Measurements from ENCODE around the gene PGA4. TPM values are rescaled to one million over a fixed set of nuclear protein-coding genes. Genes with fewer than 3 reads are reported as not detected.

PGA4 gene
- total and polyA plus RNA-seq, 4 donors, result 0.33 to 4.5 (median 1.8) TPM; not detected in 1

- H3K36me3 ChIP-seq (ENCODE audit: control insufficient read depth in 4 of 4, insufficient read depth in 3 of 4, low read depth in 1 of 4, low read length in 3 of 4), result no peaks in the 10 kb centered on the region
- H3K9ac ChIP-seq (ENCODE audit: low read depth in 1 of 2, low read length in 2 of 2), result no peak overlapping the region
- no peaks in the 10 kb centered on the region for H3K9me3 ChIP-seq (ENCODE audit: control insufficient read depth in 4 of 4, low read length in 3 of 4)
- H3K27me3 ChIP-seq (ENCODE audit: control insufficient read depth in 4 of 4, insufficient read depth in 4 of 4, low read length in 3 of 4), result no peaks in the 10 kb centered on the region
- 93% methylated on average over 9 of the region's 9 CpGs for WGBS
- no peak for TF ChIP-seq NR2F2 (IDR thresholded peaks at IDR 0.05)
- TF ChIP-seq, protein P1, sequence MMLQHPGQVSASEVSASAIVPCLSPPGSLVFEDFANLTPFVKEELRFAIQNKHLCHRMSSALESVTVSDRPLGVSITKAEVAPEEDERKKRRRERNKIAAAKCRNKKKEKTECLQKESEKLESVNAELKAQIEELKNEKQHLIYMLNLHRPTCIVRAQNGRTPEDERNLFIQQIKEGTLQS (IDR thresholded peaks at IDR 0.05), result no peak
- no peak for TF ChIP-seq YY1 (IDR thresholded peaks at IDR 0.05)
- TF ChIP-seq FOXA2 (IDR thresholded peaks at IDR 0.05), result no peak
- no peak for TF ChIP-seq CTCF (IDR thresholded peaks at IDR 0.05; ENCODE audit: low read depth, low read length, missing input control)
- TF ChIP-seq FOXA1 (IDR thresholded peaks at IDR 0.05), result no peak
- no peak for TF ChIP-seq RAD21 (IDR thresholded peaks at IDR 0.05)
- no peak for TF ChIP-seq RXRA (IDR thresholded peaks at IDR 0.05)
- no peak for TF ChIP-seq GABPA (IDR thresholded peaks at IDR 0.05 in 1 of 2, conservative IDR thresholded peaks at IDR 0.05 in 1 of 2)
- no peak for TF ChIP-seq TAF1 (conservative IDR thresholded peaks at IDR 0.05)
- no peak for TF ChIP-seq MAX (IDR thresholded peaks at IDR 0.05)
- TF ChIP-seq HNF4G (IDR thresholded peaks at IDR 0.05), result no peak
- TF ChIP-seq SP1 (IDR thresholded peaks at IDR 0.05), result no peak
- TF ChIP-seq EGR1 (IDR thresholded peaks at IDR 0.05; ENCODE audit: low read depth in 2 of 2), result no peak
- TF ChIP-seq ZBTB33 (IDR thresholded peaks at IDR 0.05), result no peak
- no peak for TF ChIP-seq JUND (IDR thresholded peaks at IDR 0.05)
- no peak overlapping the region for H3K4me3 ChIP-seq (ENCODE audit: low read depth in 1 of 3, low read length in 3 of 3)
- no peaks in the 10 kb centered on the region for H3K4me1 ChIP-seq (ENCODE audit: control insufficient read depth in 4 of 4, insufficient read depth in 4 of 4, low read length in 3 of 4)
- H3K27ac ChIP-seq (ENCODE audit: low read depth in 1 of 2, low read length in 2 of 2), result no peak overlapping the region
- DNase-seq (ENCODE audit: low spot score), result no peak
These were observed 36.4 kb downstream of the PGA4 start for GRCh38 chr11:61258546-61258945.

- Histone ChIP-seq H3K9ac (ENCODE audit: low read depth in 1 of 2, low read length in 2 of 2) (no peak overlapping the region), H3K4me1 (ENCODE audit: control insufficient read depth in 4 of 4, insufficient read depth in 4 of 4, low read length in 3 of 4) (peaks cover 0 to 1% (median under 1%) of the 10 kb centered on the region in 4 donors), H3K27ac (ENCODE audit: low read depth in 1 of 2, low read length in 2 of 2) (no peak overlapping the region), H3K4me3 (ENCODE audit: low read depth in 1 of 3, low read length in 3 of 3) (no peak overlapping the region), H3K36me3 (ENCODE audit: control insufficient read depth in 4 of 4, insufficient read depth in 3 of 4, low read depth in 1 of 4, low read length in 3 of 4) (no peaks in the 10 kb centered on the region), H3K27me3 (ENCODE audit: control insufficient read depth in 4 of 4, insufficient read depth in 4 of 4, low read length in 3 of 4) (no peaks in the 10 kb centered on the region), H3K9me3 (ENCODE audit: control insufficient read depth in 4 of 4, low read length in 3 of 4) (no peaks in the 10 kb centered on the region)
- WGBS, result 93% methylated on average over 6 of the region's 6 CpGs
- no peak for DNase-seq (ENCODE audit: low spot score)
- no peak for TF ChIP-seq HNF4G (IDR thresholded peaks at IDR 0.05)
- TF ChIP-seq, protein P1 (IDR thresholded peaks at IDR 0.05), result no peak
- no peak for TF ChIP-seq YY1 (IDR thresholded peaks at IDR 0.05)
- TF ChIP-seq FOXA1 (IDR thresholded peaks at IDR 0.05), result no peak
- TF ChIP-seq TAF1 (conservative IDR thresholded peaks at IDR 0.05), result no peak
- no peak for TF ChIP-seq SP1 (IDR thresholded peaks at IDR 0.05)
- TF ChIP-seq JUND (IDR thresholded peaks at IDR 0.05), result no peak
- TF ChIP-seq, protein P2, sequence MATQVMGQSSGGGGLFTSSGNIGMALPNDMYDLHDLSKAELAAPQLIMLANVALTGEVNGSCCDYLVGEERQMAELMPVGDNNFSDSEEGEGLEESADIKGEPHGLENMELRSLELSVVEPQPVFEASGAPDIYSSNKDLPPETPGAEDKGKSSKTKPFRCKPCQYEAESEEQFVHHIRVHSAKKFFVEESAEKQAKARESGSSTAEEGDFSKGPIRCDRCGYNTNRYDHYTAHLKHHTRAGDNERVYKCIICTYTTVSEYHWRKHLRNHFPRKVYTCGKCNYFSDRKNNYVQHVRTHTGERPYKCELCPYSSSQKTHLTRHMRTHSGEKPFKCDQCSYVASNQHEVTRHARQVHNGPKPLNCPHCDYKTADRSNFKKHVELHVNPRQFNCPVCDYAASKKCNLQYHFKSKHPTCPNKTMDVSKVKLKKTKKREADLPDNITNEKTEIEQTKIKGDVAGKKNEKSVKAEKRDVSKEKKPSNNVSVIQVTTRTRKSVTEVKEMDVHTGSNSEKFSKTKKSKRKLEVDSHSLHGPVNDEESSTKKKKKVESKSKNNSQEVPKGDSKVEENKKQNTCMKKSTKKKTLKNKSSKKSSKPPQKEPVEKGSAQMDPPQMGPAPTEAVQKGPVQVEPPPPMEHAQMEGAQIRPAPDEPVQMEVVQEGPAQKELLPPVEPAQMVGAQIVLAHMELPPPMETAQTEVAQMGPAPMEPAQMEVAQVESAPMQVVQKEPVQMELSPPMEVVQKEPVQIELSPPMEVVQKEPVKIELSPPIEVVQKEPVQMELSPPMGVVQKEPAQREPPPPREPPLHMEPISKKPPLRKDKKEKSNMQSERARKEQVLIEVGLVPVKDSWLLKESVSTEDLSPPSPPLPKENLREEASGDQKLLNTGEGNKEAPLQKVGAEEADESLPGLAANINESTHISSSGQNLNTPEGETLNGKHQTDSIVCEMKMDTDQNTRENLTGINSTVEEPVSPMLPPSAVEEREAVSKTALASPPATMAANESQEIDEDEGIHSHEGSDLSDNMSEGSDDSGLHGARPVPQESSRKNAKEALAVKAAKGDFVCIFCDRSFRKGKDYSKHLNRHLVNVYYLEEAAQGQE (IDR thresholded peaks at IDR 0.05), result no peak
- TF ChIP-seq RXRA (IDR thresholded peaks at IDR 0.05), result no peak
- no peak for TF ChIP-seq MAX (IDR thresholded peaks at IDR 0.05)
- TF ChIP-seq HNF4A (conservative IDR thresholded peaks at IDR 0.05), result no peak
- TF ChIP-seq NR2F2 (IDR thresholded peaks at IDR 0.05), result no peak
- no peak for TF ChIP-seq CTCF (IDR thresholded peaks at IDR 0.05; ENCODE audit: low read depth, low read length, missing input control)
- TF ChIP-seq EGR1 (IDR thresholded peaks at IDR 0.05; ENCODE audit: low read depth in 2 of 2), result no peak
These were observed 37.2 kb downstream of the PGA4 start for GRCh38 chr11:61259363-61259762.

Measured in liver (tissue), 9 donors.